CD4-positive, alpha-beta T cell (primary cell): ENCODE data around the gene HADHB. TPM values are rescaled to one million over a fixed set of nuclear protein-coding genes. Genes with fewer than 3 reads are reported as not detected.

Experiments used
- ATAC-seq: fragments of 200-7000 bp; cut with Tn5 transposase; one replicate; pipeline ENCODE4 v1.10.0; 2022; ENCODE audit warnings: mild to moderate bottlenecking; ENCODE audit not compliant: poor library complexity
- CTCF ChIA-PET: fragments of 350-600 bp; sonication (Branson Sonifier 250); formaldehyde crosslinking; loops from one replicate; lab custom pipeline; 2021; ENCODE audit warnings: antibody characterized with exemption, inconsistent platforms; lab: Charles Lee
- POLR2A ChIA-PET: fragments of 350-600 bp; sonication (Branson Sonifier 250); formaldehyde crosslinking; loops from one replicate; lab custom pipeline; 2021; ENCODE audit warnings: antibody characterized with exemption, inconsistent platforms; lab: Charles Lee
- DNase-seq, 14 experiments: peaks; one replicate each; pipeline ENCODE4 v3.0.0-alpha.2; 2013 to 2020; ENCODE audit warnings: mixed read lengths in 2 of 14
- H3K27ac ChIP-seq, 2 donors: one replicate each; pipeline versions ENCODE4 v1.5.1 to v1.7.0; 2013; ENCODE audit warnings: low read length in 2 of 2, low read depth in 1 of 2, mild to moderate bottlenecking in 1 of 2
- H3K27me3 ChIP-seq, 2 experiments: 1 replicate in 1 of 2; 2 replicates in 1 of 2; pipeline versions ENCODE4 v1.6.1 to v1.7.0; 2013; ENCODE audit warnings: low read length in 2 of 2, control low read depth in 1 of 2, mild to moderate bottlenecking in 1 of 2, moderate library complexity in 1 of 2; ENCODE audit not compliant: insufficient read depth in 2 of 2, control insufficient read depth in 1 of 2
- H3K36me3 ChIP-seq: one replicate; pipeline ENCODE4 v1.6.1; 2013; ENCODE audit warnings: low read length, control low read depth; ENCODE audit not compliant: insufficient read depth
- H3K4me1 ChIP-seq: one replicate; pipeline ENCODE4 v1.6.1; 2013; ENCODE audit warnings: low read length, control low read depth; ENCODE audit not compliant: insufficient read depth
- H3K4me3 ChIP-seq: one replicate; pipeline ENCODE4 v1.5.1; 2013; ENCODE audit warnings: mild to moderate bottlenecking, low read length, moderate library complexity
- H3K9me3 ChIP-seq, 2 experiments: 1 replicate in 1 of 2; 2 replicates in 1 of 2; pipeline versions ENCODE4 v1.6.1 to v1.7.0; 2013; ENCODE audit warnings: low read length in 2 of 2, mild to moderate bottlenecking in 2 of 2, control low read depth in 1 of 2, moderate library complexity in 1 of 2; ENCODE audit not compliant: control insufficient read depth in 1 of 2, insufficient read depth in 1 of 2
- H3K27ac Mint-ChIP-seq: one replicate; pipeline ENCODE4 v1.8.0; 2020; ENCODE audit warnings: mixed read lengths
- H3K27me3 Mint-ChIP-seq: one replicate; pipeline ENCODE4 v1.8.0; 2021; ENCODE audit warnings: mixed read lengths
- H3K36me3 Mint-ChIP-seq: one replicate; pipeline ENCODE4 v1.8.0; 2021; ENCODE audit warnings: low read depth, mixed read lengths
- H3K4me1 Mint-ChIP-seq: one replicate; pipeline ENCODE4 v1.8.0; 2021; ENCODE audit warnings: low read depth, mixed read lengths
- H3K4me3 Mint-ChIP-seq: one replicate; pipeline ENCODE4 v1.8.0; 2020; ENCODE audit warnings: mild to moderate bottlenecking, mixed read lengths
- H3K9me3 Mint-ChIP-seq: one replicate; pipeline ENCODE4 v1.8.0; 2020; ENCODE audit warnings: mixed read lengths
- CTCF ChIP-seq: fragments of 200-600 bp; IDR thresholded peaks from one replicate; pipeline ENCODE4 v1.8.0; 2022; ENCODE audit warnings: antibody characterized with exemption, mild to moderate bottlenecking
- intact Hi-C, 2 experiments: fragments of 100-400 bp; cut with DNase I in 1 of 2; cut with micrococcal nuclease in 1 of 2; formaldehyde crosslinking; loops; one replicate each; pipeline versions ENCODE4 v1.15.1 to v1.9.0; 2023 to 2025; cut with DNase I, micrococcal nuclease
- total RNA-seq, 174 experiments: library from RNA in 2 of 174; stranded (reverse) in 2 of 174; gene quantifications; one replicate each; pipeline ENCODE4 v1.2.3 and lab custom pipeline; 2021 to 2026

HADHB gene
- total RNA-seq, 2 experiments from 2014 or later, result 25.2 to 30.3 TPM

DNA sequence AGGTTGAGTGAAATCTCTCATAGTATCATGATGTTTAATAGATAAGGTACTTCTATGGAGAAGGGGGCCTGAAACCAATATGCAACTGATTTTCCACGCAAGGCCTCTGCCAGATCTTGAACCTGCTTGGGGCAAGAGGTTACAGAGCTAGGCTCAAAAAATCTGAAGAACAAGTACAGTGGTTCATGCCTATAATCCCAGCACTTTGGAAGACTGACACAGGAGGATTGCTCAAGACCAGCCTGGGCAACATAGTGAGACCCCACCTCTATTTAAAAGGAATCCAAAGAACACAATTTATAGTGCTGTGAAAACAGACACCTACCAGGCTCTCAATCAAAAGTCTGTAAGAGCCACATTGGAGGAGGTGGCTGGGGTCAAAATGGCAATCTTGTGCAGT is 28.9 kb upstream of the HADHB start:
- Mint-ChIP-seq H3K27ac (no peak overlapping the region), H3K4me3 (no peak overlapping the region), H3K36me3 (peaks cover 90% of the 10 kb centered on the region), H3K4me1 (no peaks in the 10 kb centered on the region), H3K9me3 (no peaks in the 10 kb centered on the region), H3K27me3 (no peaks in the 10 kb centered on the region)
- Histone ChIP-seq H3K27me3 (no peaks in the 10 kb centered on the region), H3K9me3 (no peaks in the 10 kb centered on the region), H3K36me3 (peaks cover 69% of the 10 kb centered on the region), H3K27ac (no peak overlapping the region), H3K4me1 (no peaks in the 10 kb centered on the region), H3K4me3 (no peak overlapping the region)
- DNase-seq, result no peak
- ChIA-PET CTCF (no interaction called here), POLR2A (no interaction called here)
- no peak for TF ChIP-seq CTCF
- ATAC-seq, result no peak
- intact Hi-C loops, result no loop called here

- H3K27me3 ChIP-seq, result no peaks in the 10 kb centered on the region
- Mint-ChIP-seq H3K27ac (no peak overlapping the region), H3K4me3 (no peak overlapping the region), H3K4me1 (no peaks in the 10 kb centered on the region), H3K27me3 (no peaks in the 10 kb centered on the region), H3K9me3 (no peaks in the 10 kb centered on the region), H3K36me3 (peaks cover 85% of the 10 kb centered on the region)
- CTCF ChIA-PET, result no interaction called here
- intact Hi-C loops, result no loop called here
- no peak overlapping the region for H3K27ac ChIP-seq
- no peak for DNase-seq
- POLR2A ChIA-PET, result no interaction called here
- no peaks in the 10 kb centered on the region for H3K9me3 ChIP-seq
- ATAC-seq, result no peak
- TF ChIP-seq CTCF, result no peak
- peaks cover 63% of the 10 kb centered on the region for H3K36me3 ChIP-seq
- no peaks in the 10 kb centered on the region for H3K4me1 ChIP-seq
- H3K4me3 ChIP-seq, result no peak overlapping the region
Measured at GRCh38 chr2:26216587-26216986, 28.2 kb upstream of the HADHB start.

DNA sequence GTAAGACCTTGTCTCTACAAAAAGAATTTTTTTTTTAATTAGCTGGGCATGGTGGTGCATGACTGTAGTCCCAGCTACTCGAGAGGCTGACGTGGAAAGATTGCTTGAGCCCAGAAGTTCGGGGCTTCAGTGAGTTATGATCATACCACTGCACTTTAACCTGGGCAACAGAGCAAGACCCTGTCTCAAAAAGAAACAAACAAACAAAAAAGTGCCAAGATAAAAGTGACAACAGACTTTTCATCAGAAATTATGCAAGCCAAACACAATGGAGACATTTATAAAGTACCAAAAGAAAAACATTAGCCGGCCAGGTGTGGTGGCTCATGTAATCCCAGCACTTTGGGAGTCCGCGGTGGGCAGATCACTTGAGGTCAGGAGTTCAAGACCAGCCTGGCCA is 27.0 kb upstream of the HADHB start:
- CTCF ChIA-PET, result no interaction called here
- DNase-seq (no peak), ATAC-seq (no peak)
- Histone ChIP-seq H3K4me1 (no peaks in the 10 kb centered on the region), H3K36me3 (peaks cover 55% of the 10 kb centered on the region), H3K4me3 (no peak overlapping the region), H3K27ac (no peak overlapping the region), H3K9me3 (no peaks in the 10 kb centered on the region), H3K27me3 (no peaks in the 10 kb centered on the region)
- Mint-ChIP-seq H3K36me3 (peaks cover 78% of the 10 kb centered on the region), H3K27me3 (no peaks in the 10 kb centered on the region), H3K27ac (no peak overlapping the region), H3K4me3 (no peak overlapping the region), H3K9me3 (no peaks in the 10 kb centered on the region), H3K4me1 (no peaks in the 10 kb centered on the region)
- POLR2A ChIA-PET, result interaction anchor here (0.6 kb wide), 1 partner anchor 11 kb away, joined by 3 read pairs; no protein-coding TSS in a partner anchor
- no peak for TF ChIP-seq CTCF
- intact Hi-C loops, result no loop called here
